Naive thymus-derived CD8-positive, alpha-beta T cell (primary cell): ENCODE results near the gene MEDAG. TPM values are rescaled to one million over a fixed set of nuclear protein-coding genes. Genes with fewer than 3 reads are reported as not detected.
A peak's percentile ranks its signal among the peaks of the same experiment; 100 is the strongest.

Experiments
- ATAC-seq, 2 donors: fragments of 150-1000 bp; cut with Tn5 transposase in 1 of 2; sonication (Bioruptor Pico), chemical (Tn5 transposase) in 1 of 2; 1 replicate in 1 of 2; 2 replicates in 1 of 2; pipeline ENCODE4 v1.10.0; 2021; ENCODE audit warnings: mild to moderate bottlenecking in 2 of 2, moderate library complexity in 2 of 2
- POLR2A ChIA-PET: fragments of 350-600 bp; sonication (Branson Sonifier 250); formaldehyde crosslinking; loops from one replicate; lab custom pipeline; 2021; ENCODE audit warnings: antibody characterized with exemption; lab: Charles Lee
- DNase-seq, 10 donors: peaks; one replicate each; pipeline versions ENCODE4 v3.0.0 to v3.0.0-alpha.2; 2020 to 2022
- H3K27ac Mint-ChIP-seq, 10 donors: one replicate each; pipeline ENCODE4 v1.8.0; 2020 to 2022; ENCODE audit warnings: mild to moderate bottlenecking in 10 of 10, mixed read lengths in 10 of 10, moderate library complexity in 4 of 10, inconsistent platforms in 1 of 10
- H3K27me3 Mint-ChIP-seq, 5 donors: one replicate each; pipeline ENCODE4 v1.8.0; 2021 to 2022; ENCODE audit warnings: mixed read lengths in 5 of 5
- H3K36me3 Mint-ChIP-seq, 3 donors: one replicate each; pipeline ENCODE4 v1.8.0; 2020 to 2022; ENCODE audit warnings: mixed read lengths in 3 of 3, mild to moderate bottlenecking in 2 of 3, inconsistent platforms in 1 of 3
- H3K4me1 Mint-ChIP-seq, 4 donors: one replicate each; pipeline ENCODE4 v1.8.0; 2021 to 2022; ENCODE audit warnings: mixed read lengths in 4 of 4
- H3K4me3 Mint-ChIP-seq, 10 donors: one replicate each; pipeline ENCODE4 v1.8.0; 2020 to 2022; ENCODE audit warnings: mild to moderate bottlenecking in 10 of 10, mixed read lengths in 10 of 10, moderate library complexity in 6 of 10, inconsistent platforms in 1 of 10
- H3K9me3 Mint-ChIP-seq, 9 donors: one replicate each; pipeline ENCODE4 v1.8.0; 2020 to 2022; ENCODE audit warnings: mixed read lengths in 9 of 9, mild to moderate bottlenecking in 3 of 9, inconsistent platforms in 1 of 9, moderate library complexity in 1 of 9
- polyA plus RNA-seq, 3 donors: library from polyadenylated mRNA; unstranded; fragments of 300-500 nt; fragmentation: Illumina TruSeq; gene quantifications; one replicate each; pipeline ENCODE4 v1.2.3, GENCODE V29; 2021
- total RNA-seq, 8 experiments: library from RNA in 2 of 8; stranded (reverse) in 2 of 8; gene quantifications; one replicate each; pipeline ENCODE4 v1.2.3 and lab custom pipeline; 2021 to 2026

MEDAG gene
- total and polyA plus RNA-seq, 5 experiments from 2014 or later, result not detected

- no peak overlapping the region for H3K4me3 Mint-ChIP-seq
- peaks cover 17 to 68% (median 34%) of the 10 kb centered on the region in 5 donors for H3K27me3 Mint-ChIP-seq
Observed at GRCh38 chr13:30957258-30957943, 51.3 kb downstream of the MEDAG start.

GRCh38 chr13:30959678-30960077, 53.6 kb downstream of the MEDAG start:
- H3K4me1 Mint-ChIP-seq, result no peaks in the 10 kb centered on the region
- no peak overlapping the region for H3K4me3 Mint-ChIP-seq
- peaks cover 21 to 70% (median 35%) of the 10 kb centered on the region in 5 donors for H3K27me3 Mint-ChIP-seq
- ATAC-seq (no peak), DNase-seq (no peak)
- POLR2A ChIA-PET, result no interaction called here
- H3K36me3 Mint-ChIP-seq, result peaks cover 0 to 20% (median 1%) of the 10 kb centered on the region in 3 donors
- no peak overlapping the region for H3K27ac Mint-ChIP-seq
- H3K9me3 Mint-ChIP-seq, result peaks cover 0 to 53% (median 24%) of the 10 kb centered on the region in 9 donors

More at GRCh38 chr13:30957258-30957943, 51.3 kb downstream of the MEDAG start:
- no peak for ATAC-seq
- Mint-ChIP-seq H3K36me3 (peaks cover 0 to 18% (median 1%) of the 10 kb centered on the region in 3 donors), H3K4me1 (no peaks in the 10 kb centered on the region), H3K27ac (peak overlapping the region in 1 of 10 donors; percentile 4), H3K9me3 (peaks cover 0 to 52% (median 24%) of the 10 kb centered on the region in 9 donors)
- POLR2A ChIA-PET, result no interaction called here
- DNase-seq, result no peak

GRCh38 chr13:30963791-30964190, 57.7 kb downstream of the MEDAG start:
- Mint-ChIP-seq H3K27ac (no peak overlapping the region), H3K36me3 (peaks cover 0 to 10% (median 1%) of the 10 kb centered on the region in 3 donors), H3K4me3 (no peak overlapping the region), H3K27me3 (peaks cover 24 to 59% (median 30%) of the 10 kb centered on the region in 5 donors), H3K4me1 (no peaks in the 10 kb centered on the region), H3K9me3 (peaks cover 0 to 28% (median 19%) of the 10 kb centered on the region in 9 donors)
- DNase-seq (no peak), ATAC-seq (no peak)
- POLR2A ChIA-PET, result no interaction called here

- POLR2A ChIA-PET, result no interaction called here
- no peaks in the 10 kb centered on the region for H3K4me1 Mint-ChIP-seq
- peaks cover 29 to 66% (median 37%) of the 10 kb centered on the region in 5 donors for H3K27me3 Mint-ChIP-seq
- DNase-seq, result no peak
- peaks cover 0 to 8% (median 1%) of the 10 kb centered on the region in 3 donors for H3K36me3 Mint-ChIP-seq
- ATAC-seq, result no peak
- H3K27ac Mint-ChIP-seq, result no peak overlapping the region
- no peak overlapping the region for H3K4me3 Mint-ChIP-seq
- H3K9me3 Mint-ChIP-seq, result peaks cover 0 to 13% (median 8%) of the 10 kb centered on the region in 9 donors
Observed at GRCh38 chr13:30965380-30965779, 59.3 kb downstream of the MEDAG start.

GRCh38 chr13:30966101-30966500, 60.0 kb downstream of the MEDAG start:
- POLR2A ChIA-PET, result no interaction called here
- no peak for DNase-seq
- Mint-ChIP-seq H3K36me3 (peaks cover 0 to 4% (median 1%) of the 10 kb centered on the region in 3 donors), H3K4me1 (no peaks in the 10 kb centered on the region), H3K4me3 (no peak overlapping the region), H3K27ac (no peak overlapping the region), H3K27me3 (peaks cover 29 to 71% (median 37%) of the 10 kb centered on the region in 5 donors), H3K9me3 (peaks cover 0 to 10% (median 5%) of the 10 kb centered on the region in 9 donors)
- ATAC-seq, result no peak

GRCh38 chr13:30968846-30969245, 62.8 kb downstream of the MEDAG start:
- no peaks in the 10 kb centered on the region for H3K4me1 Mint-ChIP-seq
- H3K36me3 Mint-ChIP-seq, result no peaks in the 10 kb centered on the region
- H3K27me3 Mint-ChIP-seq, result peaks cover 23 to 58% (median 25%) of the 10 kb centered on the region in 5 donors
- POLR2A ChIA-PET, result no interaction called here
- H3K9me3 Mint-ChIP-seq, result peaks cover 0 to 2% (median 0%) of the 10 kb centered on the region in 9 donors
- H3K4me3 Mint-ChIP-seq, result no peak overlapping the region
- no peak overlapping the region for H3K27ac Mint-ChIP-seq
- DNase-seq (no peak), ATAC-seq (no peak)

- POLR2A ChIA-PET, result no interaction called here
- Mint-ChIP-seq H3K27me3 (peaks cover 15 to 61% (median 29%) of the 10 kb centered on the region in 5 donors), H3K36me3 (no peaks in the 10 kb centered on the region), H3K27ac (no peak overlapping the region), H3K4me1 (no peaks in the 10 kb centered on the region), H3K4me3 (no peak overlapping the region), H3K9me3 (no peaks in the 10 kb centered on the region)
- no peak for DNase-seq
- ATAC-seq, result no peak
Observed at GRCh38 chr13:30971575-30971974, 65.5 kb downstream of the MEDAG start.

- Mint-ChIP-seq H3K9me3 (no peaks in the 10 kb centered on the region), H3K27me3 (peaks cover 10 to 52% (median 24%) of the 10 kb centered on the region in 5 donors), H3K27ac (no peak overlapping the region), H3K4me1 (no peaks in the 10 kb centered on the region), H3K36me3 (no peaks in the 10 kb centered on the region), H3K4me3 (no peak overlapping the region)
- POLR2A ChIA-PET, result no interaction called here
- DNase-seq, result no peak
- ATAC-seq, result no peak
Observed at GRCh38 chr13:30972888-30973377, 66.9 kb downstream of the MEDAG start.

GRCh38 chr13:30974350-30974749, 68.3 kb downstream of the MEDAG start:
- H3K27ac Mint-ChIP-seq, result no peak overlapping the region
- H3K27me3 Mint-ChIP-seq, result peaks cover 9 to 44% (median 21%) of the 10 kb centered on the region in 5 donors
- POLR2A ChIA-PET, result no interaction called here
- no peaks in the 10 kb centered on the region for H3K36me3 Mint-ChIP-seq
- H3K4me3 Mint-ChIP-seq, result no peak overlapping the region
- no peaks in the 10 kb centered on the region for H3K4me1 Mint-ChIP-seq
- DNase-seq (no peak), ATAC-seq (no peak)
- H3K9me3 Mint-ChIP-seq, result no peaks in the 10 kb centered on the region

Other genes with a start within 250 kb of the MEDAG start
- gene ALOX5AP, start 170.7 kb upstream of the MEDAG start, total RNA-seq, result 10 to 100 TPM; 13.6 to 16.3 TPM
- 100 to 1,000 TPM; 137 to 235 (median 142) TPM for gene ALOX5AP, start 170.7 kb upstream of the MEDAG start, polyA plus RNA-seq
- gene TEX26, start 26.4 kb downstream of the MEDAG start, total RNA-seq, result not detected
- gene TEX26, start 26.4 kb downstream of the MEDAG start, polyA plus RNA-seq, result not detected